AG20443 (cell line): Measurements from ENCODE around the gene TOMM40L.
"Not testable (repeated sequence)": the region's sequence is repeated elsewhere in the genome, so short reads cannot be mapped to it uniquely, and the experiment has no call there.

ENCODE experiments used
- DNase-seq: peaks from one replicate; pipeline ENCODE4 v3.0.0; 2012; ENCODE audit warnings: low spot score, mixed read lengths

Gene TOMM40L

DNA sequence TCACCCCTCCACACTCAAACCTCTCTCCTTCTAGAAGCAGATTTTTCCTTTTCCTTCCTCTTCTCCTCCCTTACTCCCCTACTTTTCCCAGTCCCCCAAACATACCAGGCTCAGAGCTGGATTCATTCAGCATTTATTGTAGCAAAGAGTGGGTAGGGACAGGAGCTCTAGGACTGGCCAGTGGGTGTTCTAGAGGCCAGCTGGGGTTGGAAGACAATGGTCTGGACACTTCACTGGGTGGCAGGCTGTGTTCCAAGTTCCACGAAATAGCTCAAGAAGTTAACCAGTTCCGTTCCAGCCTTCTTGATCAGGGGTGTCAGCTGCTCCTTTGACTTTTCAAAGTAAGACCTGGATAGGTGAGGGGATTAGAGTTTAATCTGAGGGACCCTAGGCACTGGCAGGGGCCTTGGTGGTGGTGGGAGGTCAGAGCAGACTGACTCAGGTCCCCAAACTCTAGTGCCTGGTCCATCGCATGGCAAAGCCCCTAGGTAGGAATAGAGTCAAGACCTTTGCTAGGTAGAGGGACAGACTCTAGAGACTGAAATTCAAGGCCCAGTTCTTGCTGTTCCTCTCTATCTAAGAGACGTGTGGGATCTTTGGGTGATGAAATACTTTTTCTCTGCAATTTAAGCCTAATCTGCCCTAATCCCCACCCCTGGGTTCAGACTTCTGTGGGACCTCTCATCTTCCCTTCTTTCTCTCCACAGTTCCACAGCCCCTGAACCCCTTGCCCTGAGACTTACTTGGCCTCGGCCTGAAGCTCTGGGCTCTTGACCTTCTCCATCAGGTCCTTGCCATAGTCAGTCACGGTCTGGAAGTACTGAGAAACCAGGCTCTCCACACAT lies 3.5 kb upstream of the TOMM40L start:
- no peak for DNase-seq

DNA sequence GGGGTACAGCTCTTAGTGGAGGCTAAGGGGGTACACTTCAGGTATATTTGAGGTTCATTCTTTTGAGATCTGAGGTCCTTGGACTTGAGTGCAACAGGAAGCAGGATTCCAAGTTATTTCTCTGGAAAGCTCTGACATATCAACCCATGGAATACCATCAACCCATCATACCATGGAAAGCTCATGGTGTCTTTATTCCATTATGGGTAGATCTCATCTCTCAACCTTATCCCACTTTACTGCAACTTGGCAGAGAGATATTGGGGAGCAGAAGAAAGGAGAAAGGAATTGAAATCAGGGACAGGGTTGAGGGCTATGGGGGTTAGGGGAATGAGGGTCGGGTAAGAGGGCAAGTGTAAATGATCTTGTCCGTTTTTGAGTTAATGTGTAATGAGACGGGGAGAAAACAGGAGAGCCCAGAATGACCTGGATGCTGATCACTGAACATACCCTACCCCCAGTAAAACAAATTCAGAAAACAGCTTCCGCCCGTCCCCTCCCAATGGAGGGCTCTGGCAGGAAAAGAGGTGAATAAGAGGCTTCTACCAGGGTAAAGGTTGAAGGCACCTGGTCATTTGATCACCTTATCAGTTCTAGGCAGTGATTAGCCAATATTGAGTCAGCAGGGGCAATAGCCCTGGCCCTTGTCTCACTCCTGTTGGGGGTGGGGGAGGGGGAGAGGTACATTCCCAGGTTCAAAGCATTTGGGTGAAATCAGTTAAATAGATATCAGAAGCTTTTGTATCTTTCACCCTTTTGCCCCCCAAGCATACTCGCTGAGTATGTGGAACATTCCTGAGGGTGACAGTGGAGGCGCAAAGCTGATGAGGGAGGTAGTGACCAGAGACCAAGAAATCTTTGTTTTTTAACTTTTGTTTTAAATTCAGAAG lies 1.8 kb upstream of the TOMM40L start:
- no peak for DNase-seq

DNA sequence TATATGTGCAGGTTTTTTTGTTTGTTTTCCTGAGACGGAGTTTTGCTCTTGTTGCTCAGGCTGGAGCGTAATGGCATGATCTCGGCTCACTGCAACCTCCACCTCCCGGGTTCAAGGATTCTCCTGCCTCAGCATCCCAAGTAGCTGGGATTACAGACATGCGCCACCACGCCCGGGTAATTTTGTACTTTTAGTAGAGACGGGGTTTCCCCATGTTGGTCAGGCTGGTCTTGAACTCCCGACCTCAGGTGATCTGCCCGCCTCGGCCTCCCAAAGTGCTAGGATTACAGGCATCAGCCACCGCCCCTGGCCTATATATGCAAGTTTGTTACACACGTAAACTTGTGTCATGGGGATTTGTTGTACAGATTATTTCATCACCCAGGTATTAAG lies 1.2 kb upstream of the TOMM40L start:
- DNase-seq = not testable (repeated sequence)

DNA sequence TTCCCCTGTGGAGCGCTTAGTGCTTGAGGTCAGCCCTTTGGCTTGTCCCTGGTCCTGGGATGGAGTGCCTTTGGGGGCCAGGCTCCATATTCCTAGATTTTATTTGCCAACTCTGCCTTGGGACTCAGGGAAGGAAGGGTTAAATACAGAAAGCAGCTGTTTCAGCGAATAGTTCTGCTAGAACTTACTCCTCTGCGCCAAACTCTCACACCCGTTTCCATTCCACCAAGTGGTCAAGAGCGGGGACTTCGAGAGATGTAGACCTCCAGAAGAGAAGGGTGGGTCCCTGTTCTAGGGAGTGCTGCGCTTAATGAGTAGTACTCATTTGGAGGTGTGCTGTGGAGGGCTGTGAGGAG lies 704 bp upstream of the TOMM40L start:
- DNase-seq = no peak

DNA sequence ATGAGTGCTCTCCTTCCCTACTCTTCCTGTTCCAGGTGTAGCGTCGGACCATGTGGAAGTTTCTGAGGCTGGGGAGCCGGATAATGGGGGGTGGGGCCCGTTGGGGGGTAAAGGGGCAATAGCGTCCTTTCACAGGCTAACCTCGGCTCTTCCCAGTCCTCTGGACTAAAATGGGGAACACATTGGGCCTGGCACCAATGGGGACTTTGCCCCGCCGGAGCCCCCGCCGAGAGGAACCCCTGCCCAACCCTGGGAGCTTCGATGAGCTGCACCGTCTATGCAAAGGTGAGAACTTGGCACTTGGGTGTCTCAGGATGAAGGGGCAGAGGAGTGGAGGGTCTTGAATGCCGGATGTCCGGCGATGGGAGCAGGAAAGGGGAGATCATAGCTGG lies 456 bp downstream of the TOMM40L start:
- no peak for DNase-seq

DNA sequence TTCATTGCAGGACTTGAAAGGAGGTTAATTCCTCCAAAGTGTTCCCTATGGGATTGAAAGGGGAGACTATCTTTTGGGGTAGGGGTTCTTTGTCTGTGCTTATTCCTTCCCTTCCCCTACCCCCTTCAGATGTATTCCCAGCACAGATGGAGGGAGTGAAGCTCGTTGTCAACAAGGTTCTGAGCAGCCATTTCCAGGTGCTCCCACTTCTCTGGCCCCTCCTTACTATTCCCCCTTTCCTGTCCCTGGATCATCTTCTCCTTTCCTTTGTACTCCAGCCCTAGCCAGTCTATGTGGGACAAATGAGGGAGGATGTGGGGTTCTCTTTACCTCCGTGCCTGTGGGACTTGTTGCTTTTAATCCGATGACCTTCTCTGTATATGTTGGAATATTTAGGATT lies 899 bp downstream of the TOMM40L start:
- no peak for DNase-seq

DNA sequence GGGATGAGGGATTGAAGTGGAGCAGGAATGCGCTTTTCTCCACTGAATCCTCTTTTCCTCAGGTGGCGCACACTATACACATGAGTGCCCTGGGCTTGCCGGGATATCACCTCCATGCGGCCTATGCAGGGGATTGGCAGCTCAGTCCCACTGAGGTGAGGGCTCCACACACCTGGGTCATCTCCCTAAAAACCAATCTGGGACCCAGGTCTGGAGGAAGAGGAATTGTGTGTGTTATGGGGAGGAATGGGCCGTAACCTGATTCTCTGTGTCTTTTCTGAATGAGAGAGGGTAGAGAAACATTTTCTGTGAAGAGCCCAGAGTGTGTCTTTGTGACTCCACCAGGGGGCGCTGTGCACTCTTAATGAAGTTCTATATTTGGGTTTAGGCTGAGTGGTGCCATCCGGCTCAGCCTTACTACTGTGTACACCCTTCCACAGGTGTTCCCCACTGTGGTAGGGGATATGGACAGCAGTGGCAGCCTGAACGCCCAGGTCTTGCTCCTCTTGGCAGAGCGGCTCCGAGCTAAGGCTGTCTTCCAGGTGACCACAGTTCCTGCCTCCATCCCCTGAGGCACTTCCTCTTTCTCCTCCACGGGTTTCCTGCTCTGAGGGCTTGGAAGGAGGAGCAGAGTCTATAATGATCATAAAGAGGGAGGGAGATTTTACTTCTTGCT lies 1.5 kb downstream of the TOMM40L start:
- DNase-seq = peak; percentile 79

DNA sequence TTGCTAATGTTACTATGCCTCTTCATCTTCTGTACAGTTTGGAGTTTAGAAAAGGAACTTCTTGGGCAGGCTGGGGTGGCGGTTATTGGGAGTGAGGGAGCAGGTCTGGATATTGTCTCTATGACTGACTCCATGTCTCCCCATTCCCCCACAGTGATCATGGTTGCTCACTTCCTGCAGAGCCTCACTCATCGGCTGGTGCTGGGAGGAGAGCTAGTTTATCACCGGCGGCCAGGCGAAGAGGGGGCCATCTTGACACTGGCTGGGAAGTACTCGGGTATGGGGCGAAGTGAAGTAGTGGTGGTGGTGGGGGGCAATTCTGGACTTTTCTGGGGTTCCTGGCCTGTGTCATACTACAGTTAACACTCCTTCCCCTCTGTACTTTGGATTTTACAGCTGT lies 2.2 kb downstream of the TOMM40L start:
- no peak for DNase-seq

DNA sequence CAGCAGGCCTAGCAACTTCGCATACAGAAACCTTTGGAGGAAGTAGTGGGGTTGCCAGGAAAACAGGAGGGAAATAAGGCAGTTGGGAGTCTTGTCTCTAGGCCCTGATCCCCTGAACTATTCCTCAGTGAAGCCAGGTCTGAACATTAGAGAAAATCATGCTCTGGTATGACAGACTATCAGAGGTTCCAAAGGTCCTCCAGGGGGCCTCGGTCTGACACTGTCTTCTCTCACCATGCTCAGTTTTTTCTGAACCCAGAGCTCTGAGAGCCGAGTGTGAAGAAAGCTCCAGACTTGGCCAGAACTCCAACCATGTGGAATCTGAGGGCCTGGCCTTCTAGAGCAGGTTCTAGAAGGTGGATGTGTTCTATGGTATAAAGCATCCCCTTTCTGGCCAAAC lies 4.0 kb downstream of the TOMM40L start:
- no peak for DNase-seq

DNA sequence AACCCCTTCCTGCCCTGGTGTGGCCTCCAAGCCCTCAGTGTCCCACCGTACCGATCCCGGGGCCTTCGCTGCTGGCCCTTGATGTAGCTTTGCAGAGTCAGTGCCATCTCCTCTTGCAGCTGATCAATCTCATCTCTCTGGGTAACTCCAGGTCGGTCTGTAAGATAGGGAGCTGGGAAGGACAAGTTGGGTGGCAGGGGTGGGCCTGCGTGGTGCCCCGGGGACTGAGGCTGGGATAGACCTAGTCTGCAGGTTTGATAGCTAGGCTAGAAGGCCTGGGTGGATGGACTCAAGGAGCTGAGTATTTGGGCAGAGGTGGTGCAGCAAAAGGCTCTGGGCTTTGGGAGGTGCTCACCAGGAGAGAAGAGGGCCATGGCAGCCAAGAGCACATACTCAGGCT lies 4.9 kb downstream of the TOMM40L start:
- DNase-seq = no peak

DNA sequence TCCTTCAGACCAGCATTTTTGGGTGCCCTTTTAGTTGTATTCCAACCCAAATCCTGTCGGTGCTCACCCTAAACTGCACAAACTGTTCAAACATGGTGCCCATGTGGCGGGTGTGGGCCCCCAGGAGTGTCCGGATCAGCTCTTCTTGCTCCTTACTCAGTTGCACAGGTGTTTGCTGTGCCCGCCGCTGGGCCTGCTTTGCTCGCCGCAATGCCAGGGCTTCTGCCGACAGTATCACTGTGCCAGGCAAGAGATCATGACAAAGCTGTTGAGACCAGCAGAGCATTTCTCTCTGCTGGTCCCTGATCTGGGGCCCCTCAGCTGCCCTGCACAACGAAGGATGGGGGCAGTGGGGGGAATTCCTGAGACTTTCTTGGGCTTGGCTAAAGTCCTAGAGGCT lies 7.2 kb downstream of the TOMM40L start:
- no peak for DNase-seq

DNA sequence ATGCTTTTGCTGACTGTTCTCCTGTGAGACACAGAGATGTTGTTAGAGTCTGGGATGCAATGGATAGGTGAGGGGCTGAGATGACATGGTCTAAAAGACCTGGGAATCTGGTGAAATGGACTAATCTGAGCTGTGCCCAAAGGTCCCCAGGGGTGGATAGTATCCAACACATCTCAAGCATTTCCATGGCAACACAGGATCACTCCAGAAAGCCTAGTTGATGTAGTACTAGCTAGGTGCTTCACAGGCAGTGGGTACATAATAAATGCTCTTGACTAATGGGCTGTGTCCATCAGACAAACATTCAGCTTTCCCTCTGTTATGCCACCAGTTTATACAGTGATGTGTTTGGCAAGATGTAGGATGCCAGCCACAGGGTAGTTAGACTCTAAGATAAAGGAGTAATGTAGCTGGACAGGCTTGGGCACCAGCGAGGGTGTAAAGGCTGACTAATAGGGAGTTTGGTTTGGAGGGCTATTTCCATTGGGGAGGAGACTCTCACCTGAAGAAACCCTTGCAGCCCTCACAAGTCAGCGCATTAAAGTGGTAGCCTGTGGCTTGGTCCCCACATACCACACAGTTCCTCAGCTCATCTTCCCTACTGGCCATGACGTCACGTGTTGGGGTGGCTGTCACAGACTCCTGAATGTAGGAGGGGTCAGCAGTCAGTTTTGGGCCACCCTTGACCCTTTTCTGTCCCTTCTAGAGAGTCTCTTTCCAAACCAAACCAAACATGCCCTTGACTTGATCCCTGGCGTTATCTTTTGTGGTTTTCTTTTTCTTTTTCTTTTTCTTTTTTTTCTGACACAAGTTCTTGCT lies 10.3 kb downstream of the TOMM40L start:
- DNase-seq = no peak

DNA sequence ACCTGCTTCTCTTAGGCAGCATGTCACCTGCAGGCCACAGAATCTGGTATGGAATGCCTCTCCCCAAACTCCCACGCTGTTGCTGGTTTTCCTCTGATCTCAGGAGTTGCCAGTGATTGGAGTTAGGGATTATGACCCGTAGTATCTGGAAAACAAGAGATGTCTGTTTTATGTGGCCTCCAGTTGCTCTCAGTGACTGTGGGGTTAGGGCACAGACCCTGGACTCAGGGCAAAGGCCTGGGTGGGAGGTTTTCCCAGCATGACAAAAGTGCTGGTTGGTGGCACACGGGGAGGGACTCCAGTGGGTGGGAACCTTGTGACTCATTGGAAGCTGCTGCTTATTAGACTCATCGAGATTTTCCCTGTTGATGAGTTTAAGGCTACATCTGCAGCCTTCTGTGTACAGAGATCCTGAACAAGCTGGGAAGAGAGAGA lies 12.2 kb downstream of the TOMM40L start, which contains the start of gene NR1I3:
Gene NR1I3, minus strand, starts transcription at position 165 of the 435 bp plus-strand sequence. CDS start 1,638 bp downstream, outside the sequence.
- DNase-seq = peak; percentile 58

DNA sequence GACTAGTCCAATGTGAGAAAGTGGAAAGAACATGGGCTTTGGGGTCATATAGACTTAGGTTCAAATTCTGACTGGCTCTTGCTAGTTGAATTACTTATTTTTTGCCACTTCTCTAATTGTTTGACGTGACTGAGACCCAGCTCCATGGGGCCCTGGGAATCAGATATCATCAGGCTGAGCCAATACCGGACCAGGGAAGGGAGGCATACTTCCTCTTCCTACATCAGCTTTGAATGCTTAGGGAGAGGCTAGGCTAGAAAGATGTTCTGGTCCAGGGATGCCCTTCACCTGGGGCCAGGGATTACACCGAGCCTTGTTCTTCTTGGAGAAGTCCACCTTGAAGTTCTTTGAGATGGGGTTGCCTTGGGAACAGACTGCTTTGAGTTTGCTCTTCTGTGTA lies 15.8 kb downstream of the TOMM40L start:
- DNase-seq = no peak

DNA sequence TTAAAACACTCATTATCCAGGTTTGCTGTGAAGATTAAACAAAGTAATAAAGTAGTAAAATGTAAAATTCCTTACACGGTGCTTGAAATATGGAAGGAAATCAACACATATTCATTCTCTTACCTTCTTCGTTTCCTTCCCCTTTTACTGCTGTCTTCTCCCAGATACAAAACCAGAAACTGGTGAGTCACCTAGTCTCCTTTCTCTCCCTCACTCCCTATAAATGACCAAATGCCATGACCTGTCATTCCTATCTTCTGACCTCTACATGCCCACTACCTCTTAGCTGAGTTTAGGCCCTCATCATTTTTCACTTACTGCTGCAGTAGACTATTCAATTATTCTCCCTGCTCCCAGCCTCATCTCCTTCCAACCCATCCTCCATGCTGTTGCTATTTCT lies 16.5 kb downstream of the TOMM40L start:
- no peak for DNase-seq

DNA sequence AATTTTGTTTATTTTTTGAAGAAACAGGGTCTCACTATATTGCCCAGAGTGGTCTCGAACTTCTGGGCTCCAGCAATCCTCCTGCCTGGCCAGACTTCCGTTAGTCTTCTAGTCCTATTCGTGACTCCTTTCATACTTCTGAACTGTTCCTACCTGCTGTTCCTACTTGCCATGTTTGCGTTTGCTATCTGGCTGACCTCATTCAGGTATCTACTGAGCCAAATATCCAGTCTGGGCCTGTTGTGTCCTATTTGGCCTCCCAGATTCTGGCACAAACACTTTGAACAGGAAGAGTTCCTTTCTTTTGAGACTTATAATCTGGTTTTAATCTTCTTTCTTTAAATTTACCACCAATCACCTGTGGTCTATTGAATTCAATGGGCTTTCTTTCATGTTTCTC lies 19.0 kb downstream of the TOMM40L start:
- DNase-seq = no peak

DNA sequence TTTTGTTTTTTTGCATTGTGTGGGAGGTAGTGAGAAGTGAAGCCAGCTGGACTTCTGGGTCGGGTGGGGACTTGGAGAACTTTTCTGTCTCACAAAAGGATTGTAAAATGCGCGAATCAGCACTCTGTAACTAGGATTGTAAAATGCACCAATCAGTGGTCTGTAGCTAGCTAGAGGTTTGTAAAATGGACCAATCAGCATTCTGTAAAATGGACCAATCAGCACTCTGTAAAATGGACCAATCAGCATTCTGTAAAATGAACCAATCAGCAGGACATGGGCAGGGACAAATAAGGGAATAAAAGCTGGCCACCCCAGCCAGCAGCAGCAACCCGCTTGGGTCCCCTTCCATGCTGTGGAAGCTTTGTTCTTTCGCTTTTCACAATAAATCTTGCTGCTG lies 24.2 kb downstream of the TOMM40L start:
- not testable (repeated sequence) for DNase-seq

DNA sequence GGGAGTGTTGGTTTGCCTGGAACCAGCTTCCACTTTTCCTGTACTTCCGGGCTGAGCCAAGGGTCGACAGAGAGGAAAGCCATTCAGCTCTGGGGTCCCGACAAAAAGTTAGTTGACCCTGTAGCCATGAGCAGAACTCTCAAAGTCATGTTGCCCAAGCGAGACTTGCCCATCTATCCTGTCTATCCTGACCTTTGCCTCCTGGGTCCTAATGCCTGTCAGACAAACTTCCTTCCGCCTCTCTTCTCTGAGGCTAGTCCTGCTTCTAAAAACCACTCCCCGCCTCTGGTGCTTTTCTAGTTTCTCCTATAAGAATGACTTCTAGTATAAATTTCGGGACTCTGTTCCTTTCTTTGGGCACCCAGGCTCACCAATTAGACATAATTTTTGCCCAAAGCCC lies 25.0 kb downstream of the TOMM40L start:
- no peak for DNase-seq

DNA sequence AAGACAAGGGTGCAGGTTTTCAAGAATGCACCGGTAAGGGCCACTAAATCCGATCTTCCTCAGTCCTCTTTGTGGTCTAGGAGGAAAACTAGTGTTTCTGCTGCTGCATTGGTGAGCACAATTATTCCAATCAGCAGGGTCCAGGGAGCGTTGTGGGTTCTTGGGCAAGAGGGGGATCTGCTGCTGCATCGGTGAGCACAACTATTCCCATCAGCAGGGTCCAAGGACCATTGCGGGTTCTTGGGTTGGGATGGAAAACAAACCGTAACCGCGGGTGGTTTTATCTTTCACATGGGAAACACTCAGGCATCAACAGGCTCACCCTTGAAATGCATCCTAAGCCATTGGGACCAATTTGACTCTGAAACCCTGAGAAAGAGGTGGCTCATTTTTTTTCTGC lies 25.7 kb downstream of the TOMM40L start:
- DNase-seq = no peak

DNA sequence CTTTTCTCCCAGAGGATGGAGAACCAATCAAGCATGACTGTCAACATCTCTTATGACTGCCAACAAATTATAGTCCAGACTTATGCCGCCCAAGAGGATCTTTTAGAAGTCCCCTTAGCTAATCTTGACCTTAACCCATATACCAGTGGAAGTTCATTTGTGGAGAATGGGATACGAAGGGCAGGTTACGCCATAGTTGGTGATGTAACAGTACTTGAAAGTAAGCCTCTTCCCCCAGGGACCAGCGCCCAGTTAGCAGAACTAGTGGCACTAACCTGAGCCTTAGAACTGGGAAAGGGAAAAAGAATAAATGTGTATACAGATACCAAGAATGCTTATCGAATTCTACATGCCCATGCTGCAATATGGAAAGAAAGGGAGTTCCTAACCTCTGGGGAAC lies 29.4 kb downstream of the TOMM40L start:
- not testable (repeated sequence) for DNase-seq

DNA sequence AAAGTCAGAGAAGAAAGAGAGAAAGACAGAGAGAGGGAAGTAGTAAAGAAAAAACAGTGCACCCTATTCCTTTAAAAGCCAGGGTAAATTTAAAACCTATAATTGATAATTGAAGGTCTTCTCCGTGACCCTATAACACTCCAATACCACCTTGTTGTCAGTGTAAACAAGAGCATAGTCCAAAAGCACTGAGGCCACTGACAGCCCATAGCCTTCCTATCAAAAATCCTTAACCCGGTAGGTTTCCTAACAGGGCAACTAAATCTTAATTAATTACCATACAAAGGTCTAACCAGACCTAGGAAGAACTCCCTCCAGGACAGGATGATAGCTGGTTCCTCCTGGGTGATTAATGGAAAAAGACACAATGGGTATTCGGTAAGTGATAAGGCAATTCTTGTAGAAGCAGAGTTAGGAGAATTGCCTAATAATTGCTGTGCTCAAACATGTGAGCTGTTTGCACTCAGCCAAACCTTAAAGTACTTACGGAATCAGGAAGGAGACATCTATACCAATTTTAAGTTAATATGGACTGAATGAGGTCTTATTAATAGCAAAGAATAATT lies 30.2 kb downstream of the TOMM40L start:
- not testable (repeated sequence) for DNase-seq
